NCI-H69 (cell line): Measurements from ENCODE around the gene SLC16A9.

ENCODE experiments used
- DNase-seq: peaks from one replicate; lab custom pipeline; 2025; lab: John Stamatoyannopoulos, UW

SLC16A9 gene

GRCh38 chr10:59628456-59628855 lies 81.2 kb downstream of the SLC16A9 start:
- DNase-seq = no peak

DNA sequence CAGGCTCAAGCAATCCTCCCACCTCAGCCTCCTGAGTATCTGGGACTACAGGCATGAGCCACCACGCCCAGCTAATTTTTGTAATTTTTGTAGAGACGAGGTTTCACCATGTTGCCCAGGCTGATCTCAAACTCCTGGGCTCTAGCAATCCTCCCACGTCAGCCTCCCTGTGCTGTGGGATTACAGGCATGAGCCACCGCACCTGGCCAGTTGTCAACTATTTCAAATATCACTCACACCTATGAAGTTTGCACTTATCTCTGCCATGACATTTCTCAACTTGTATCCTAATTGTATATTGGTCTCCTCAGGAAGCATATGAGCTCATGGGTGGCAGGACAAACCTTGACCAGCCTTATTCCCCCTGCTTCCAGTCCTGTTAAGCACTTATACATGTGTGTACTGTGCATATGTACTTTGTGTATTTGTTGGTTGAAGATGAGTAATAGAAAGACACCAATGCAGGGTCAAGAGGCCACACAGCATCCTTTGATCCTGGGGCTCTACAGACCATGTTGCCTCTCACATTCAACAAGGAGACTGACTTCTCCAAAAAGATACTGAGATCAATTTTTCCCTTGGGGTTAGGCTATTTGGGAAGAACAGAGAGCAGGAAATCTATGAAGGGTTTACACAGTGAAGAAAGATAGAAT lies 82.2 kb downstream of the SLC16A9 start:
- no peak for DNase-seq

- no peak for DNase-seq
Observed at GRCh38 chr10:59626523-59626869, 83.2 kb downstream of the SLC16A9 start.

DNA sequence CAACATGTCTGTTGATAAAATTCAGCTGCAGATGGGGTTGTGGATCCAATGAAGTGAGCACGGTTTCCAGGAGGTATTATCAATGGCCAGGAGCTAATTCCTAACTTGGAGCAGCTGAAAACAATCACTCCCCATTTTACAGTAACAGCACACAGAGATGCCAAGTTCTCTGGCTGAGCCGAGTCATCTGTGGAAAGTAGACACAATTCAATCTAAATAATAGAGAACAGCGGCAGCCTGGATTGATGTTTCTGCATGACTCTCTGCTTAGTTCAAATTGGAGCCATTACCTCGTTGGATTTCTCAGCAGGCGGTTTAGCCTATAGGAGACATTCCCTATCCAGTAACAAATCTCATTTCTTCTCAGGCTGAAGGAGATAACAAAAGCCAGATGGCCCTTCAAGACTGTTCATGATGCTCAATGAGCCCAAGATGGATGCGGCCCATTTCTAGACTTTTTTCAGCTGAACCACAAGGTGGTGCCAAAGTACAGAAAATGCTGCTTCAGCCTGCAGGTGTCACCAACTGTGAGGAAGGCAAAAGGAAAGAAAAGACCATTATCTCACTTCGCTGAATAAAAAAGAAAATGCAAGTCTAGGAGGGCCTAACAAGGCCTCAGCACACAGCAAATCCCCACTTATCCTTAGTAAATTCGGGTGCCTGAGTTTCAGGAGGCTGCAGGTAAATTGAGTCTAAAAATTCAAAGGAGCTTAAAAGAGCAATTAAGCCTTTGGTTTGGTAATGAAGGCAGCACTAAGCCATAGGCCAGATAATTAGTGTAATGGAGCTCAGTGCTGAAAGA lies 83.7 kb downstream of the SLC16A9 start:
- DNase-seq = peak; percentile 77

DNA sequence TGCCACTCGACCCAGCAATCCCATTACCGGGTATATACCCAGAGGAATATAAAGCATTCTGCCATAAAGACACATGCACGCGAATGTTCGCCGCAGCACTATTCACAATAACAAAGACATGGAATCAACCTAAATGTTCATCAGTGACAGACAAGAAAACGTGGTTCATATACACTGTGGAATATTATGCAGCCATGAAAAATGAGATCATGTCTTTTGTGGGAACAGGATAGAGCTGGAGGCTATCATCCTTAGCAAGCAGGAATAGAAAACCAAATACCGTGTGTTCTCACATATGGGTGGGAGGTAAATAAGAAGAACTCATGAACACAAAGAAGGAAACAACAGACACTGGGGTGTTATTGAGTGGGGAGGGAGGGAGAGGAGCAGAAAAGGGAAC lies 84.7 kb downstream of the SLC16A9 start:
- no peak for DNase-seq

- no peak for DNase-seq
Observed at GRCh38 chr10:59624136-59624535, 85.5 kb downstream of the SLC16A9 start.

GRCh38 chr10:59623133-59624121 lies 86.2 kb downstream of the SLC16A9 start:
- DNase-seq = peak; percentile 32

DNA sequence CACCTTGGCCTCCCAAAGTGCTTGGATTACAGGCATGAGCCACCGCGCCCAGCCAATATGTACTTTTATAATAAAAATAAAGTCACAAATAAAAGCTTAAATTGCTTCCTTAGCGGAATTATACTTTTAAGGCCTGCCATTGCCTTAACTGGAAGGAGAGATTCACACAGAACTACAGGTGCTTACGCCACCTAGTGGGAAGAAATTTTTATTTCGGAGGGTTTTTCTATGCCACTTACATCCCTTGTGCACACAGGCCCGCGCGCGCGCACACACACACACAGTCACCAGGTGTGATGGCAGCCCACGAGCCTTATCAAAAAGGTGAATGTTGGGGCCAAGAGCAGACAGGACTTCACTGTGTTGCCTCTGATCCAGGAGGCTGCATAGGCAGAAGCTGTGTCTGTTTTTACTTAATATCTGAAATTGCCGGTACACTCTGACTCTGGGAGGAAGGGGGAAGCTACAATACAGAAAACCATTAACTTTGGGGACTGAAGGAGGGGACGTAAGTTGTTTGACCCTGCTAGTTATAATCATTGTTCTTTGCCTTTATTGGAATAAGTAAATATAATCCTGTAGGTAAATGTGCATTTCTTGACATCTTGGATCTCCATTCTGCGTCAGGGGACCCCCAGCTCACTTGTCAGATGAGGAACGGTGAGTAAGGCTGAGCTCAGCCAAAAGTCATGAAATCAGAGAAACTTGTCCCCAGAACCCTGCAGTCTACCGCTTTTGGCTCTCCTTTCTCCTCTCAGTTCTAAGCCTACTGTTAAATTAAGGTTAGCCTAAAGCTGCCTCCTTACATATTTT lies 87.1 kb downstream of the SLC16A9 start:
- peak; percentile 73 for DNase-seq

- peak; percentile 75 for DNase-seq
Observed at GRCh38 chr10:59621771-59622170, 87.9 kb downstream of the SLC16A9 start.

GRCh38 chr10:59618666-59619065 lies 91.0 kb downstream of the SLC16A9 start:
- DNase-seq = no peak

DNA sequence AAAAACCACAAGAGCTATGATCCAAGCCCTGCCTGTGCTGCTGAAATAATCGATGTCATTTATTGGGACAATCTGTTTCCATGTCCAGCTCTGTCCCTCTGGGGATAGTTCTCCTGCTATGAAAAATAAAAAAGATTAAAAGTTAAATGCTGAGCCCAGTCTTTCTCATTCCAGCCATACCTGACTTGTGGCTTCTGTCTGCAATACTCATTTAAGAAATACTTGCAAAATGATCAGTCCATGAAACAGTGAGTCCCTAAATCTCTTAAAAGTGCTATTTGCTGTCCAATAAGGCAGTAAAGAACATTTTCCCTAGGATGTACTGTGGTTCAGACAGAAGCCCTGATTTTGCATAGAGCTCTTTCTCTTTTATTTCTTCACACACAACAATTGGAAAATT lies 91.7 kb downstream of the SLC16A9 start:
- no peak for DNase-seq

- no peak for DNase-seq
Observed at GRCh38 chr10:59611048-59611447, 98.6 kb downstream of the SLC16A9 start.

DNA sequence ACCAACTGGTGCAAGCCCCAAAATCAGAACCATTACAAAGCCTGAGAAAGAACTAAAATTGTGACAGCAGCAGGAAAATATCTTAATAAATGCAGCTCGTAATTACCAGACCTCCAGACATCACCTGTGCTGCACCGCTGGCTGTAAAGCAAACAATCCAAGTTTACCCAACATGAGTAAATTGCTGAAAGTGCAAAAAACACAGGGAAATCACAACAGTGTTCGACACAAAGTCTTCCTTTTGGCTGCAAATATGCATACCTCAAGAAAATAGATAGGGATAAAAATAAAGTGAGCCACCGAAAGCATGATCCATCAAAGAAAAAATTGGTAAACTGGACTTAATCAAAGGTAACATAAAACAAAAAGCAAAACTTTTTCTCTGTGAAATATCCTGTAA lies 101.7 kb downstream of the SLC16A9 start:
- peak; percentile 71 for DNase-seq

DNA sequence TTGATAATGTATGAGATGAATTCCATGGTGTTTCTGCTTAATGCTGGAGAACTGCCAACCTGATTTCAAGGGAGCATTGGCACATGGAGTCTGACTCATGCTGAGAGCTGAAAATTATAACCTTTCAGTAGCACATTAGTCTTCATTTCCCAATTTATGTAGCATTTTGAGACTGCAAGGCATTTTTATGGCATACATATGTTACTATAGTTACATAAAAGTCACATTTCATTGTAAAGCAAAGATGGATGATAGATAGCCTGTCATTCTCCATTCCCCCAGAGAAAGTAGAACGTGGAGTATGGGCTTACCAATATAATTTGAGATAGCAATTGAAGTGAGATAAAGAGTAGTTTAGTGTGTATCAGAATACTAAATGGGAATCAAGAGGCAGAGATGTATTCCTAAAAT lies 103.1 kb downstream of the SLC16A9 start:
- peak; percentile 90 for DNase-seq

DNA sequence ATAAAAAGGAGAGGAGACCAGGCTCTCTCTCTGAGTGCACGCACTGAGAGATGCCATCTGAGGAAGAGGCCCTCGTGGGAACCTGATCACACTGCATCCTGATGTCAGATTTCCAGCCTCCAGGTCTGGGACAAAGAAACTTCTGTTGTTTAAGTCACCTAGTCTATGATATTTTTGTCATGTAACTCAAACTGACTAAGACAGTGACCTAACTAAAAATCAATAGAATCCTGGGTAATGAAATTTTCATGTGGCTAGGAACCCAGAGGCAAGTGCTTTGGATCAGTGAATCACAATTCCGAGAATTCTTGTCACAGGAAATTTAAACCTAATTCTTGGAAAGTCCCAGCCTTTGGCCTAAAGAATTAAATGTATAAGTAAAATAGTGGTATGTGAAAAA lies 107.7 kb downstream of the SLC16A9 start:
- peak; percentile 9 for DNase-seq
